GM19395 (cell line): Measurements from ENCODE around the gene C10orf105.

Experiments
- ATAC-seq: cut with Tn5 transposase; IDR thresholded peaks from one replicate; pipeline ENCODE4 v1.9.1; 2021; ENCODE audit warnings: mild to moderate bottlenecking, moderate library complexity; ENCODE audit not compliant: unreplicated experiment

C10orf105 gene

DNA sequence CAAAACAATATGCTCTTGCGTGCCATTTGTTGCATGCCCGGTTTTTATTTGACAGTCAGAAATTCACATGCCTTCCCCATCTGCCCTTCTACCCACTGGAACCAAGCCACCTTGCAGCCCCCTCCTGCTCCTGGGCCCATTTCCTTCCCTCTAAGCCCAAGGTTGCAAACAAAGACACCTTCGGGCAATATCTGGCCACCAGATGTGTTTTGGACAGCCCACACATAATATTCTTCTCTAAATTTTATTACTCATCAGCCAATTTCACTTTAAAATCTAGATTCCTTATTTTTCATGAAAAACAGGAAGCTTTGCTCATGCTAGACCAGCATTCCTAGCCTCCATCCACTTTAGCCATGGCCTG, 18.2 kb upstream of the C10orf105 start:
- no peak for ATAC-seq

DNA sequence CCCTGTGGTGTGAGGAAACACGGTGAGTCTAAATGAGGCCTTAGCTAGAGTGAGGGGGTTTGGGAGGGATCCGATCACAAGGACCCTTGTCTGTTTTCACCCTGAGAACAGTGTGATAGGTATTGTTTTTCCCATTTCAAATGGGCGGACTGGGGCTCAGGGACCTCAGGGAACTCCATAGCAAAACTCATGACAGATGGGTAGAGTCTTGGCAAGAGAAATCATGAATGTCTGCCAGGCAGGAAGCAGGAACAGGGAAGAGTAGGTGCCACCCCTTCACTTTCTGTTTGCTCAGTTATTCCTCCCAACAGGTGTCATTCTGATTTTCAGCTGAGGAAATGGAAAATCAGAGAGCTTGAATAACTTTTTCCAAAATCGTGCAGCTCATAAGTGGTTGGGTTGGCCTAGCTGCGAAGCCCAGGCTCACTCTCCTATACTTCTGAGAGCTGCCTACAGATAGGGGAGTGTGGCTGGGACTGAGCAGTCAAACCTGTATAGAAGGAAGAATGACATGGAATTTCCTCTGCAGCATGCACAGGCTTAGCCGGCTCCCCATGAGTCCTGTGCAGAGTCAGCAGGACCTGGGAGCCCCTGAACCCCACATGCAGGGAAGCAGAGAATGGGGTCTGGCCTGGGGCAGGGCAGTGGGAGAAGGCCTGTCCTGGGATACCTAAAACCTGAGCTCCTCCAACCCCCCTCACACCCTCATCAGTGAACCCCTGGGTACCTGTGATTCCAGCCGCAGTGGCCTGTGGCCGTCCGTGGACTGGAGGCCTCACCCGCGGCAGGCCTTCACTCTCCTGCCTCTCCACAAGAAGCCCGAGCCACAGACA, 17.6 kb upstream of the C10orf105 start:
- ATAC-seq = no peak

DNA sequence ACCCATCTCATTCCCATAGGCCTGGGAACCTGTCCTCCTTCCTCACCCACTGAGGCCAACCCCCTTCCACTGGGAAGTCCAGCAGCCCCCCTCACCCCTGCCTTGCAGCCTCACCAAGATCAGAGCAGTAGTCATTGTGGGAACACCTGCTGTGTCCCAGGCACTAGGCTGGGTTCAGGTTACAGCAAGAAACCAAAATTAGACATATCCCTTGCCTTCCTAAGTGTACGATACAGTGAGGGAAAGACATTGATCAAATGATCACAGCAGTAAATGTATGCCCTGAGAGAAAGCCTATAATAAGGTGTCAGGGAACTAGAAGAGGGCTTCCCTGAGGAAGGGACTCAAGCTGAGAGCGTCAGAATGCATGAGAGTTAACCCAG, 17.0 kb upstream of the C10orf105 start:
- ATAC-seq = no peak

DNA sequence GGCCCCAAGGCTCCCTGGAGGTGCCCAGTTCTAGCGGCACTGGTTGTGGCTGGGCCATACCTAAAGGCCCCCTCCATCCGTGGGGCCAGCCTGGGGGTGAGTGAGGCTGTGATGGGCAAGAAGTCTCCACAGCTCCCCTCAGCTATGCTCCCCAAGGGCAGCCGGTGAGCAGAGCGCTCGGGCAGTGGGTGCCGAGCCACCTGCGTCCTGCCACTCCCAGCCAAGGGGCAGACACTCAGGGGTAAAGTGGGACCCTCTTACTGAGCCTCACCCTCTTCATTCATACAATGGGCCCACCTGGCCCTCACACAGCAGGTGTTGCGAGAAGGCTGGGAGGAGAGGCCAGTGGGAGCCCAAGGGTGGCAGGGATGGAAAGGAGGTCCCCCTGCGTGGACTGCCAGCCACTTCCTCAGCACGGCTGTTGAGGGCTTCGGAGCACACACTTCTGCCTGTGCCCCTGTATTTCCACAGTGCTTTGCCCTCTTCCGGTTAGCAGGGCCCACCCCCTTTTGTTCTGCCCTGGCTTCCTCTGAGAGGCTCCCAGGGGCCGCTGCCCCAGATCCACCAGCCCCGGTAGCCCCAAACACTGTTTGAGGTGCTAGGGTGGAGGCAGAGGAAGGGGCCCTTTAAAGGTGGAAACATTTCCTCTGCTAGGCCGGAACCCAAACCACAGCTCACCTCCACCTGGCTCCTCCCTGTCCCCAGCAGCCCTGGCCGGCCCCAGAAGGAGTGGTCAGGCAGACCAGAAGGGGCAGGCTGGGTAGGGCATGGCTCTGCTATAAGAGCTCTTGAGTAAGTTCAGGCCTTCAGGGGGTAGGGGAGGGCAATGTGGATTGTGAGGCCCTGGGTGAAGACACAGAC, 16.4 kb upstream of the C10orf105 start:
- ATAC-seq = no peak

DNA sequence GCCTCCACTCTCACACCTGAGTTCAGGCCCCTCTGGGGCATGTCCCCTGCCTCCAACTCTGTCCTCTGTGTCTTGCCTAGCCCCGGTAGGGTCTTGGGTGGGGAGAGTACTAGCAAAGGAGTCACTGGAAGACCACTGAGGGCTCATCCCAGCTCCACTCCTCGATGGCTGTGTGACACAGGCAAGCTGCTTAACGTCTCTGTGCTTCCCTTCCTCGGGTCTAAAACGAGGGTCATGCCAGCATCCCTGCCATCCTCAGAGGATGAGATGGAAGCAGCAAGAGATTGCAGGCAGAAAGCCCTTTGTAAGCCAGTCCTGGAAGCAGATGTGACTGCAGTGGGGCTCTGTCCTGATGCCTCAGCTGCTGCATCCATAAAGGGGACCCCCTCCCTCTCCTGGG, 15.2 kb upstream of the C10orf105 start:
- ATAC-seq = no peak

DNA sequence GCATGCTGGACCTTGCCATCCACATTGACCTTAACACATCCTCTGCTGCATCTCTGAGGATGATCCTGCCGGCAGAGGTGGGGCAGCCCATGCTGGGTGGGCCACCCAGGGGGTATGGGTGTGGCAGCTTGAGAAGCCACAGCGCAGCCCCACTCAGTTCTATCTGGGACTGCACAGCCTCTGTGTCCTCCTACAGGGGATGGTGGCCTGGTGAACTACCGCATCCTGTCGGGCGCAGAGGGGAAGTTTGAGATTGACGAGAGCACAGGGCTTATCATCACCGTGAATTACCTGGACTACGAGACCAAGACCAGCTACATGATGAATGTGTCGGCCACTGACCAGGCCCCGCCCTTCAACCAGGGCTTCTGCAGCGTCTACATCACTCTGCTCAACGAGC, 12.2 kb upstream of the C10orf105 start:
- no peak for ATAC-seq

DNA sequence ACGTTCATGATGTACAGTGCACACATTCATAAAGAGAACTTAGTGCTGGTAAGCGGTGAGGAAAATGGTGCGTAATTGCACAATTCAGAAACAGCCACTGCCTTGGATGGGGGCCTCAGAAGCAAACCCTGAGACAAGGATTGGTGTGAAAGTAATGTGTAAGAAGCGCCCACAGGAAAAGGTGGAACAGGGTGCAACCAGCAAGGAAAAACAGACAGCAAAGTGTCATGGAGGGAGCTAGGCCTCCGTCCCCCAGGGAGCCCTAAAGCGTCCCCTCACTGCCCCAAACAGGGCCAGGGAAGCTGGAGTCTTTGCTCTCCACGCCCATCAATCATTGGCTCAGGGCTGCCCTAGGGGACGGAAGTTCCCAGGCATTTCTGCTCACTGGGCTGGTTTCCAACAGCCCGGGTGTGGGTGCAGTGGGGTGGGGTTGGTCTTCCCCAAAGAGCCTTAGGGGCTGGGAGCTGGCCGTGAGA, 9.6 kb upstream of the C10orf105 start:
- no peak for ATAC-seq

DNA sequence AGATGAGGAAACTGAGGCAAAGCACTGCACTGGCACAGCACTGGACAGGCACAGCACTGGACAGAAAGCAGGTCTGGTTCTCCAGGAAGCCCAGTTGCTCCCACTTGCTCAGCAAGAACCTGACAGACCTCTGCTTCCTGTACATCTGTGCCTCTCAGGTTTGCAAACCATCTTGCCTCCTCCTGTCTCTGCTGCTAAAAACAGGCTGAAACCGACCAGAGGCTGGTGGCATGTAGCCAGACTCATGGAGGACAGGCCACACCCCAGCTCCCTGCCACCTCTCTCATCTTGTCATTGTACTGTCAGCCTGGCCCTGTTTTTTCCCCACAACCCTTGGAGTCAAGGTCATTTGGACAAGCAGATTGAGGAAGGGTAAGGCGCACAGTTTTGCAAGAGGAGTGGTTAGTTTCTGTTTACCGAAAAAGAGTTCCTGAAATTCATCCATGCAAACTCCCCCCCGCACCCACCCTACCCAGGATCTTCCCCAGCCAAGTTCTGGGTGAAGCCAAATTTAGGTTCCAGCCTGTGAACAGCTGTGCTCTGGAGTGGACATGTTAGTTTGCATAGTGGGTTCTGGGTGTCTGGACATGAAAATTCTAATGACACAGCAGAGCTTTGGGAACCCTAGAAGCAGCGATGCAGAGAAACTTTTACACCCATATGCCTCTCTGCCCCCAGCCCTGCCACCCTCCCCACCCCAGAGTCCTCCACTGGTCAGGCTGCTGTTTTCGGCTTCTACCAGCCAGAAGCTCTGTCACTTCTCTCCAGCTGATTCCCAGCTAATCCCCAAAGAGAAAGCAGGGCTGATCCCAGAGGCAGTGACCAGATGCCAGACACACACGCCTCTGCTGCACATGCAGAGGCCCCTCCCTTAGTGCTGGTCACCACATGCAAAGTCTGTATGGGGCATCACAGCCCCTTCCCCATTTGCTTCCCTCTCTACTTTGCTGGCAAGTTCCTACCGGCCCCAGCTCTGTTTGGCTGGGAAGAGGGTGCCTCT, 8.5 kb upstream of the C10orf105 start:
- ATAC-seq = peak; percentile 70

DNA sequence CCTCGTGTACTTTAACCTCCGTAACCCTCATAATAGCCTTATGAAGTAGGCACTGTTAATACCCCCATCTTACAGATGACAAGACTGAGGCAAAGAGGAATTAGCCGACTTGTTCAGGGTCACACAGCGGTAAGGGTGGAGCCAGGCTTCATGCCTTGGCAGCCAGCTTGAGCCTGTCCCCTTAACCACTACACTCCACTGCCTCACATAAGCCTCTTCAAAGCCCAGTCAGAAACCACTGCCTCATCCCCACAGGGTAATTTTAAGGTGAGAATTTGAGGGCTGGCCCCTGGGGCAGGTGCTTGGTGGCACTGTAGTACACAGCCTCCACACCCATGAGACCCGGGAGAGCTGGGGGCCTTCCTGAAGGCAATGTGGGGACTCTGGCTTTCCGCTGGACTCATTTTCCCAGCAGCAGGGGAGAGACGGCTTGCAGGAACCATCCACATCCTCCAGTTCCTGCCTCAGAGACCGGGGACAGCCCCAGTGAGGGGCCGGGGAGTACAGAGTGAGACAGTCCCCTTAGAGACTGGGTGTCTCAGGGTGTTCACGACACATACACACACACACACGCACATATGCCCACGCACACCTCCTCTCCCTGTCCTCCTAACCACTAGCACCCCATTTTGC, 7.6 kb upstream of the C10orf105 start:
- peak; percentile 60 for ATAC-seq

DNA sequence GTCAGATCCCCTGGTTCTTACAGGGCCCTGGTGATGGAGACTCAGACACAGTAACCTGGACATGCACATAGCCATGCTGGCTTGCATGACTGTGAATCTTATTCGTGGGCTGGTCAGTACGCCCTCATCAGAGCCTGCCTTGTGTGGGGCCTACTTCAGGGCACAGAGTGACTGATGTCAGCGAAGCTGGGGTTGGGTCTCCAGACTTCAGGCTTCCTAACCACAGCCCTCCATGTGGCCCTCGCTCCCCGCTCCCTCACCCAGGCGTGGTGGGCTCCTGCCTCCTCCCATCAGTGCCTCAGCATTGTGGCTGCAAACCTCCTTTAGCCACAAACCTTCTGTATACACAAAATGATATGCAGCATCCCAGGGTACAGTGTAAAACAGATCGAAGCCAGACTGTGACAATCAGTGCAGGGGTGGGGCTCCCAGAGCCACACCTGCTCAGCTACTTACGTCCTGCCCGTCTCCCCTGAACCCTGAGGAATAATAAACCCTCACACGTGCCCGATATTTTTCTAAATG, 7.1 kb upstream of the C10orf105 start:
- ATAC-seq = no peak

DNA sequence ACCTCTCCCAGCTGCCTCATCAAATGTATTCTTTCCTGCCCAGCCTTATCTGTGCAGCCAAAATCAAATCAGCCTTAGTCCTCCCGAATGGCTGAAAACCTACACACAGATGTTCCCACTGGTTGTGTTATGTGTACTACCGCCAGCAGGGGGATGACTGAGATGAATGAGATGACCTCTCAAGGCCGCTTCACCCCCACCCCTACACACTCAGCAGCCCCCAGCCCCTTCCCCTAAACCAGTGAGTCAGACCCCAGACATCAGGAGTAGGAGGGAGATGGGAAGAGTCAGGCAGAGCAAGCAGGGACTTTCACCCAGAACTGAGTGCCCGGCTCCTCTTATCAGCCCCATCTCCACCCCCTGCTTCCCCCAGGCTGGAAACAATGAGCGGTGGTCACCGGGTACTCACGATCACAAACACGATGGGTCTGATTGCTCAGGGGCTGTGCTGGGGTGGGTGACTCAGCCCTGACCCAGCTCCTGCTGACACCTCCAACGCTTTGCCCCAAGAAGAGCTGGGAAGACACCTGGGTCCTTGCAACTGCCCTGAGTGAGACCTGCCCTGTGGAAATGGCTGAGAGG, 6.5 kb upstream of the C10orf105 start:
- no peak for ATAC-seq

DNA sequence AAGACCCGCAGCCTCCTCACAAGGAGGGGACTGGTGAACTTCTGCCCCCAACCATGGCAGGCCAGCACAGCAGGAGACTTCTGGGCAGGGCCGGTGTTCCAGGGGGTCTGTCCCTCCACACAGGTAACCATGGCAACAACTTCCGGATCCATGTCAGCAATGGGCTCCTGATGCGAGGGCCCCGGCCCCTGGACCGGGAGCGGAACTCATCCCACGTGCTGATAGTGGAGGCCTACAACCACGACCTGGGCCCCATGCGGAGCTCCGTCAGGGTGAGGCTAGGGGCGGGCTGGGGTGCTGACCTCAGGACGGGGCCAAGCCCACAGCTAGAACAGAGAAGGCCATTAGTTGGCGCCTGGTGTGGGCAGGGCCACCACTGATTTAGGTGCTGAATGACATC, 5.7 kb upstream of the C10orf105 start:
- no peak for ATAC-seq

DNA sequence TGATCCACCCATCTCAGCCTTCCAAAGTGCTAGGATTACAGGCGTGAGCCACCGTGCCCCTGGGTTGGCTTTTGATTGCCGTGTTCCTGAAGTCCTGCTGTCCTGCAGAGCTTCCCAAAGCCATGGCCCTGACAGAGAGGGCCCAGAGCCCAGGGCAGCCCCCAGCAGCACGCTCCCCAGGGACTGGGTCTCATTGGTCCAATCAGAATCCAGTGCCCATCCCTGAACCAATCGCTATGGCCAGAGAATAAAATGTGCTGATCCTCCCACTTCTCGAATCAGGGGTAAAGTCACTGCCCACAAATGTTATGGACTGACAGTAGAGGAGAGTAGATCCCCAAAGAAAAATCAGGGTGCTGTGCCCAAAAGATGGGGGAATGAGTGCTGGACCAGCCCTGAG, 5.0 kb upstream of the C10orf105 start:
- no peak for ATAC-seq

DNA sequence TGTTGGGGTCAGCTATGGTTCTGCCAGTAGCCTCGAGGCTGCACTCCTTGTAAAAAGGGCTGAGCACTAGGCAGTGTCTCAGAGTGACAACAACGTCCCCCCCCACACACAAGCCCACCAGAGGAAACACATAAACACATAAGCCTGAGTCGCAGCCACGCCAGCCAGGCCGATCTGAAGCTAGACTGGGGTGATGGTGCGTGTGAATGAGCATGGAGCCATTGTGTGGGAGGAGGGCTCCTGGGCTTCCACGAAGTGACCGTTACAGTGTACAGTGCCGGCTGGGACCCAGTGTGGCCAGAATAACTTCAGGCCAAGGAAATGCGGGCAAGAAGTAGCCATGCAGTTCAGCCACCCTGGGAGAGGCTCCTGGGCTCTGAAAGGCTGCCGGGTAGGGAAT, 3.7 kb upstream of the C10orf105 start:
- no peak for ATAC-seq

DNA sequence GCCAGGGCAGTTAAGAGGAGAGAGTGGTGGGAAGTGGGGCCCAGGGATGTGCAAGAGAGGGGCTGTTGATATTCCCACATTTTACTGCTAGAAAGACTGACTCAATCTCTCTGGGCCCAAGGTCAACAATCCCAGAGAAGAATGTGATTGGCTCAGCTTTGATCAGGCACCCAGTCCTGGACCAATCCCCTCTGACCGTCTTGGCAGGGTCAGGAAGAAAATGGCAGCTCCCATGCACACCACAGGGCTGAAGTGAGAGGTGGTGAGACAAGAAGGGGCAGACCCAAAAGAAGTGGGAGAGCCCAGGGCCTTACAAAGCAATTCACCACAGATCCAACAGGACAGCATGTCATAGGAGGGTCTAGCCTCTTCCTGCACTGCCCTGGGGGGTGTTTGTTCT, 3.3 kb upstream of the C10orf105 start:
- no peak for ATAC-seq

DNA sequence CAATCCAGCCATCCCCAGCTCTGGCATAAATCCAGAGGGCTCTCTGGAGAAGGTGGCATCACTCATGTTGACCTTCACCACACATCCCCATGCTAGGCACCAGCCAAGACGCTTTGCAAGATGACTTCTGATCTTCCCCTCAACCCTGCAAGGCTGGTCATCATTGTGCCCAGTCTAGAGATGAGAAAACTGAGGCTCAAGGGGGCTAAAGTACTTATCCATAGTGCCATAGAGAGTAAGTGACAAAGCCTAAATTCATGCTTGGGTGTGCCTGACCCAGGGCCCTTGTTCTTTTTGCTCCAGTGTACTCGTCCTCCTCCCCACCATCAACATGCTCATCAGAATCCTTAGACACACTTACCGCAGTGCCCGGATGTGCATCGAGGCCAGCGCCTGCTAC, 1.7 kb upstream of the C10orf105 start:
- ATAC-seq = no peak

DNA sequence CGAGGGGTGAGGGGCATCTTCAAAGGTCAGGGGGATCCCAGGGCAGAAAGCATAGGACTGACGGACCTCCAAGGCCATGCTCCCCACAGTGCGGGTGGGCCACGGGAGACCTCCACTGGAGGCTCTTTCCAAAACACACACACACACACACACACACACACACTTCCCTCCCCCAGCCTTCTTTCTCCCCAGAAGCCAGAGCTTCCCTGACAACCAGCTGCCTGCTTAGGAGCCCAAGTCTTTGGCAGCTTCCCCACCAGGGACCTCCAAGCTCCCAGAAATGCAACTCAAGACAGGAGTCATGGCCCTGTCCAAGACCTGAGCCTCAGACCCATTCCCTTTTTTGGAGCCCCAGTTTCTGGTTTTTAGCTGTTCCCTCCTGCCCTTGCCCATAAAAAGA, 710 bp upstream of the C10orf105 start:
- no peak for ATAC-seq

DNA sequence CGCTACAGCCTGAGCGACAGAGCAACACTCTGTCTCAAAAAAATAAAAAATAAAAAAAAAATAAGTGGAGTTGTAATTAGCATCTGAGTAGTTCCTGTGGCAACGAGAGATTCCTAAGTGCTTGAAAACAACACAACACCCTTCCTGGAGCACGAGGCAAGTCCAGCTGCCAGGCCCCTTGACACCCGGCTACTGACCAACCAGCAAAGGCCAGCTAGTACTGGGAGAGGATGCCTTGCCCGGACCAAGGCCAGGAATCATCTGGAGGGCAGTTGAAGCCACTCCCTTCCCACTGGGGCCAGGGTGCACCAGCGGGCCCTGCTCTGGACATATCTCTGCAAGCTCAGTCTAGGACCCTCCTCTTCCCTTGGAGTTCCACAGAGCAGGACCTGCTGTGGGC, 536 bp downstream of the C10orf105 start:
- no peak for ATAC-seq

DNA sequence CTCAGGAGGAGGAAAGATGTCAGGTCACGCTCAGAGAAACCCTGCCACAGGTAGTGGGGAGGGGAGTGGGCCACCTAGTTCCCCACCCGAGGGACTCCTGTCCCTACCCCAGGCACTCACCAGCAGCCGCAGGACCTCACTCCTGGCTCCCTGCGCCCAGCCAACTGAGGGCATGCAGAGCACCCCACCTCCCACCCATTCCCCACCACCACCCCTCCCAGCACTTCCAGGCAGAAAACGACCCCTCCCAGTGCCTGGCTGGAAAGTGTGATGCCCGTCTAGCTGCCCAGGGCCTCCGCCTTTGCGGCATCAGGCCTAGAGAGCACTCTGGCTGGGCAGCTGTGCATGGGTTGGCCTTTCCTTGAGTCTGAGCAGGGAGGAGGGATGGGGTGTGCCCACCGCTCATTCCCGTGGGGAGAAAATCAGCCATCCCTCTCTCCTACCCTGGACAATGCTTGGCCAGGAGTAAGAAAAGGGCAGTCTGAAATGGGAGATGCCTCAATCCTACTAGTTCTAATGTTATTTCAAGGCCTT, 1.3 kb downstream of the C10orf105 start:
- no peak for ATAC-seq

DNA sequence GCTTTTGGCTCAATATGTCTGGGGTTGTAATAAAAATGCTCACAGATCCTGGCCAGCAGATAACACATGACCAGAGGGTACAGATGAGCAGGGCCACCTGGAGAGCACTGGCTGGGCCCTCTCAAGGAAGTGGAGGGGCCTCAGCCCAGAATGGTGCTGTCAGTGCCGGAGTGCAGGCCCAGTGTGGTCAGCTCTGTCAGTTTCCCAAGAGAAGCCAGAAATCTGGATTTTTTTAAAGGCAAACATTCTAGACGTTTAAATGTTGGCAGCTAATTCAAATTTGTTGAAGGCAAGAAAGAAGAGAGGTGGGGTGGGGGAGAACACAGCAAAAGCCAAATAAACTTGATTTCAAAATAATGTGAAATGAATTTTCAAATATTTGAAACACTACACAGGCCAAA, 2.0 kb downstream of the C10orf105 start:
- no peak for ATAC-seq
